OCI-LY7 (cell line): Measurements from ENCODE around the gene ATF7.

Experiments used
- CTCF ChIP-seq: fragments of 200-600 bp; sonication (generic); conservative IDR thresholded peaks from 2 replicates; pipeline ENCODE4 v1.5.1; 2014; ENCODE audit warnings: mild to moderate bottlenecking, antibody characterized with exemption, low read length, moderate library complexity, mixed read lengths
- EZH2phosphoT487 ChIP-seq: fragments of 200-600 bp; sonication (generic); IDR thresholded peaks from 2 replicates; pipeline ENCODE4 v1.6.1; 2018; ENCODE audit warnings: low read depth, borderline replicate concordance, mild to moderate bottlenecking, mixed run types, antibody characterized with exemption, low read length, moderate library complexity, mixed read lengths

- TF ChIP-seq CTCF (no peak), EZH2phosphoT487 (no peak)
These were observed 93.4 kb downstream of the ATF7 start for GRCh38 chr12:53532524-53533445.
